GM21723 (cell line): ENCODE measurements around the gene MBD1.
A peak's percentile ranks its signal among the peaks of the same experiment; 100 is the strongest.
"Not testable (repeated sequence)": the region's sequence is repeated elsewhere in the genome, so short reads cannot be mapped to it uniquely, and the experiment has no call there.

Experiments used
- ATAC-seq: cut with Tn5 transposase; IDR thresholded peaks from one replicate; pipeline ENCODE4 v1.9.1; 2021; ENCODE audit warnings: mild to moderate bottlenecking, moderate library complexity; ENCODE audit not compliant: unreplicated experiment

MBD1 gene

GRCh38 chr18:50297621-50298442, 16.5 kb upstream of the MBD1 start:
- ATAC-seq = peak; percentile 100

GRCh38 chr18:50293039-50293438, 11.7 kb upstream of the MBD1 start:
- no peak for ATAC-seq

- ATAC-seq = no peak
Observed at GRCh38 chr18:50289108-50289443, 7.8 kb upstream of the MBD1 start.

GRCh38 chr18:50288348-50289107, 7.2 kb upstream of the MBD1 start:
- not testable (repeated sequence) for ATAC-seq

GRCh38 chr18:50287441-50288347, 6.4 kb upstream of the MBD1 start, which contains the start of gene CXXC1:
Gene CXXC1, minus strand, starts transcription at chr18:50287692. Its CDS starts 103 bp downstream, at chr18:50287589.
- peak; percentile 85 for ATAC-seq

- ATAC-seq = peak; percentile 3
Observed at GRCh38 chr18:50287028-50287440, 5.7 kb upstream of the MBD1 start.

- no peak for ATAC-seq
Observed at GRCh38 chr18:50286391-50287027, 5.2 kb upstream of the MBD1 start.

GRCh38 chr18:50285631-50286321, 4.5 kb upstream of the MBD1 start:
- no peak for ATAC-seq

GRCh38 chr18:50285071-50285470, 3.7 kb upstream of the MBD1 start:
- ATAC-seq = no peak

GRCh38 chr18:50284255-50284885, 3.0 kb upstream of the MBD1 start:
- no peak for ATAC-seq

GRCh38 chr18:50283469-50284209, 2.3 kb upstream of the MBD1 start:
- ATAC-seq = no peak

- ATAC-seq = no peak
Observed at GRCh38 chr18:50282521-50283335, 1.4 kb upstream of the MBD1 start.

GRCh38 chr18:50281972-50282520, 723 bp upstream of the MBD1 start:
- ATAC-seq = no peak

GRCh38 chr18:50280707-50281294, 522 bp downstream of the MBD1 start:
- no peak for ATAC-seq

- no peak for ATAC-seq
Observed at GRCh38 chr18:50279752-50280151, 1.6 kb downstream of the MBD1 start.

GRCh38 chr18:50277942-50278341, 3.4 kb downstream of the MBD1 start:
- ATAC-seq = no peak

GRCh38 chr18:50276452-50276851, 4.9 kb downstream of the MBD1 start:
- no peak for ATAC-seq
